WTC11 (cell line): ENCODE measurements around the gene HOXB3. TPM values are rescaled to one million over a fixed set of nuclear protein-coding genes. Genes with fewer than 3 reads are reported as not detected.

ENCODE experiments used
- ATAC-seq: fragments of 200-7000 bp; cut with Tn5 transposase; 2 replicates; pipeline ENCODE4 v1.10.0; 2021; ENCODE audit warnings: mild to moderate bottlenecking, moderate library complexity
- CTCF ChIA-PET: fragments of 300-600 bp; sonication (Branson Sonifier 250); formaldehyde crosslinking; loops from one replicate; lab custom pipeline; 2021; ENCODE audit warnings: antibody characterized with exemption; lab: Charles Lee
- POLR2A ChIA-PET: fragments of 350-600 bp; sonication (Branson Sonifier 250); formaldehyde crosslinking; loops from one replicate; lab custom pipeline; 2021; ENCODE audit warnings: antibody characterized with exemption; lab: Charles Lee
- DNase-seq: peaks from one replicate; pipeline ENCODE4 v3.0.0; 2021; ENCODE audit warnings: low spot score
- H3K27ac Mint-ChIP-seq: 2 replicates; pipeline ENCODE4 v1.8.0; 2021; ENCODE audit warnings: mixed read lengths
- H3K27me3 Mint-ChIP-seq: 2 replicates; pipeline ENCODE4 v1.8.0; 2021; ENCODE audit warnings: low read depth, mild to moderate bottlenecking, moderate library complexity, mixed read lengths
- H3K36me3 Mint-ChIP-seq: 2 replicates; pipeline ENCODE4 v1.8.0; 2021; ENCODE audit warnings: mixed read lengths
- H3K4me1 Mint-ChIP-seq: 2 replicates; pipeline ENCODE4 v1.8.0; 2022; ENCODE audit warnings: mixed read lengths
- H3K4me3 Mint-ChIP-seq: 2 replicates; pipeline ENCODE4 v1.8.0; 2021; ENCODE audit warnings: mild to moderate bottlenecking, moderate library complexity, mixed read lengths
- H3K9me3 Mint-ChIP-seq: 2 replicates; pipeline ENCODE4 v1.8.0; 2021; ENCODE audit warnings: mixed read lengths
- FOXK1 ChIP-seq: sonication (generic); formaldehyde crosslinking; IDR thresholded peaks from 2 replicates; pipeline ENCODE4 v1.8.0; 2022; ENCODE audit warnings: mild to moderate bottlenecking, moderate library complexity, missing genetic modification reagents
- FOXP4 ChIP-seq: sonication (generic); formaldehyde crosslinking; IDR thresholded peaks from 2 replicates; pipeline ENCODE4 v1.8.0; 2022; ENCODE audit warnings: mild to moderate bottlenecking, missing genetic modification reagents
- GTF2I ChIP-seq: fragments of 250-450 bp; sonication (Bioruptor Pico); conservative IDR thresholded peaks from 2 replicates; pipeline ENCODE4 v1.4.0; 2021; ENCODE audit warnings: mild to moderate bottlenecking
- NR1H2 ChIP-seq: sonication (generic); formaldehyde crosslinking; IDR thresholded peaks from 2 replicates; pipeline ENCODE4 v1.9.0; 2021; ENCODE audit warnings: mild to moderate bottlenecking, moderate library complexity, missing genetic modification reagents
- PRRX2 ChIP-seq: fragments of 250-450 bp; sonication (Bioruptor Pico); IDR thresholded peaks from 2 replicates; pipeline ENCODE4 v1.8.0; 2021; ENCODE audit warnings: mild to moderate bottlenecking
- TEAD4 ChIP-seq: sonication (generic); formaldehyde crosslinking; IDR thresholded peaks from 2 replicates; pipeline ENCODE4 v1.8.0; 2022; ENCODE audit warnings: mild to moderate bottlenecking, missing genetic modification reagents
- TP53 ChIP-seq: sonication (generic); formaldehyde crosslinking; IDR thresholded peaks from 2 replicates; pipeline ENCODE4 v1.8.1; 2023; ENCODE audit warnings: mild to moderate bottlenecking, missing genetic modification reagents
- ZNF121 ChIP-seq: sonication (generic); formaldehyde crosslinking; IDR thresholded peaks from 2 replicates; pipeline ENCODE4 v1.8.0; 2023; ENCODE audit warnings: missing genetic modification reagents
- ZNF281 ChIP-seq: sonication (generic); formaldehyde crosslinking; IDR thresholded peaks from 2 replicates; pipeline ENCODE4 v1.8.0; 2023; ENCODE audit warnings: mild to moderate bottlenecking, missing genetic modification reagents
- ZNF423 ChIP-seq: fragments of 250-450 bp; sonication (Bioruptor Pico); IDR thresholded peaks from 2 replicates; pipeline ENCODE4 v2.1.2; 2022; ENCODE audit warnings: mild to moderate bottlenecking, moderate library complexity
- total RNA-seq: library from RNA; stranded (reverse); gene quantifications from 3 replicates; pipeline ENCODE4 v1.2.3, GENCODE V29; 2021
- TF ChIP-seq, protein P1 (sequence below): sonication (generic); formaldehyde crosslinking; conservative IDR thresholded peaks from 2 replicates; pipeline ENCODE4 v1.8.1; 2022; ENCODE audit warnings: mild to moderate bottlenecking, missing genetic modification reagents

HOXB3 gene
- total RNA-seq, 1 experiment from 2014 or later = 0.09 TPM

GRCh38 chr17:48526608-48527546 is 63.2 kb downstream of the HOXB3 start:
- no peaks in the 10 kb centered on the region for H3K36me3 Mint-ChIP-seq
- peak; percentile 37 for ATAC-seq
- peaks cover 59% of the 10 kb centered on the region for H3K4me1 Mint-ChIP-seq
- H3K27ac Mint-ChIP-seq = no peak overlapping the region
- ChIA-PET CTCF (interaction anchor here (1.0 to 1.4 kb wide), 5 partner anchors 14 to 358 kb away, joined by 3 to 5 read pairs (median 3); no protein-coding TSS in a partner anchor), POLR2A (interaction anchor here (0.5 to 0.7 kb wide), 3 partner anchors 25 to 492 kb away, joined by 3 to 5 read pairs (median 3); no protein-coding TSS in a partner anchor)
- peak overlapping the region; percentile 70 for H3K4me3 Mint-ChIP-seq
- peak; percentile 79 for TF ChIP-seq ZNF423 (CRISPR knock-in tag)
- no peak for TF ChIP-seq FOXP4
- H3K9me3 Mint-ChIP-seq = no peaks in the 10 kb centered on the region
- H3K27me3 Mint-ChIP-seq = peaks cover 100% of the 10 kb centered on the region
- DNase-seq = peak; percentile 75

DNA sequence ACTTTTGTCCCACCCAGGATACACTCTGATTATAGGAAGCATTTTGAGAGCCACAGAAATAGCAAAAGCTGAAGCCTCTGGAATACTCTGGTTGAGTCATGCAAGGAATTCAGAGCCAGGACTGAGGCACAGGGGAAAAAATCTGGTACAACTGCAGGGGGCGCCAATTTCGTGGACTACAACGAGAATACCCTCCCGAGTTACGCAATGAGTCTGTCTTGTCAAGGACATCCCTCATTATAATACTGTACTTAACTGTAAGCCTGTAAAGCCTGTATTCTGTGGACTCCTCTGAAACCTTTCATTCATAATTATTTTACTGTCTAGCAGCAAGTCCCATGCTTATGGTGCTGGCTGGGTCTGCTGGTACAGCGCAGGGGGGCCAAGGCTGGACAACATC is 67.0 kb downstream of the HOXB3 start:
- Mint-ChIP-seq H3K9me3 (no peaks in the 10 kb centered on the region), H3K4me1 (peaks cover 50% of the 10 kb centered on the region), H3K4me3 (no peak overlapping the region), H3K27me3 (peaks cover 100% of the 10 kb centered on the region), H3K27ac (no peak overlapping the region), H3K36me3 (no peaks in the 10 kb centered on the region)
- ChIA-PET CTCF (interaction anchor here (1.2 to 1.8 kb wide), 4 partner anchors 17 to 113 kb away, joined by 4 to 9 read pairs (median 6); partner anchors contain the start of gene HOXB5), POLR2A (interaction anchor here (0.6 kb wide), 1 partner anchor 27 kb away, joined by 4 read pairs; no protein-coding TSS in a partner anchor)
- TF ChIP-seq GTF2I (CRISPR knock-in tag) (no peak), TEAD4 (no peak), ZNF121 (no peak)
- no peak for DNase-seq
- no peak for ATAC-seq

- DNase-seq (peak; percentile 34), ATAC-seq (peak; percentile 29)
- ChIA-PET CTCF (interaction anchor here (0.8 to 1.8 kb wide), 6 partner anchors 16 to 387 kb away, joined by 3 to 9 read pairs (median 4); partner anchors contain the start of gene HOXB5), POLR2A (interaction anchor here (0.6 kb wide), 1 partner anchor 1133 kb away, joined by 3 read pairs; no protein-coding TSS in a partner anchor)
- TF ChIP-seq ZNF281 (CRISPR knock-in tag) (peak; percentile 83; the same call in 1 of the 2 replicates), NR1H2 (no peak), PRRX2 (no peak), TP53 (CRISPR knock-in tag) (no peak), FOXK1 (CRISPR knock-in tag) (0 out of 2 replicates have a peak, but pooled peaks have one; percentile 19)
- TF ChIP-seq, protein P1, sequence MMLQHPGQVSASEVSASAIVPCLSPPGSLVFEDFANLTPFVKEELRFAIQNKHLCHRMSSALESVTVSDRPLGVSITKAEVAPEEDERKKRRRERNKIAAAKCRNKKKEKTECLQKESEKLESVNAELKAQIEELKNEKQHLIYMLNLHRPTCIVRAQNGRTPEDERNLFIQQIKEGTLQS (CRISPR knock-in tag) = no peak
- Mint-ChIP-seq H3K4me1 (peaks cover 51% of the 10 kb centered on the region), H3K9me3 (no peaks in the 10 kb centered on the region), H3K27me3 (peaks cover 100% of the 10 kb centered on the region), H3K4me3 (no peak overlapping the region), H3K27ac (no peak overlapping the region), H3K36me3 (no peaks in the 10 kb centered on the region)
Observed at GRCh38 chr17:48522031-48522653, 67.9 kb downstream of the HOXB3 start.
